LNCAP (cell line): ENCODE measurements around the gene CYP26B1.

ENCODE experiments used
- CTCF ChIP-seq: fragments of 450-650 bp; IDR thresholded peaks from 2 replicates; pipeline ENCODE4 v1.5.1; 2017; ENCODE audit warnings: mild to moderate bottlenecking

Gene CYP26B1

GRCh38 chr2:72134408-72134996, 13.2 kb downstream of the CYP26B1 start:
- no peak for TF ChIP-seq CTCF

- no peak for TF ChIP-seq CTCF
These were observed 13.8 kb downstream of the CYP26B1 start for GRCh38 chr2:72133721-72134407.

- TF ChIP-seq CTCF = no peak
These were observed 14.5 kb downstream of the CYP26B1 start for GRCh38 chr2:72132981-72133720.

GRCh38 chr2:72131916-72132841, 15.5 kb downstream of the CYP26B1 start:
- no peak for TF ChIP-seq CTCF

GRCh38 chr2:72131371-72131891, 16.2 kb downstream of the CYP26B1 start:
- no peak for TF ChIP-seq CTCF

- TF ChIP-seq CTCF = no peak
These were observed 16.9 kb downstream of the CYP26B1 start for GRCh38 chr2:72130659-72131360.
